Omental fat pad (tissue), 4 donors: Measurements from ENCODE around the gene AVPR2. TPM values are rescaled to one million over a fixed set of nuclear protein-coding genes. Genes with fewer than 3 reads are reported as not detected.

Experiments
- ATAC-seq: fragments of 150-250 bp; one replicate; pipeline ENCODE4 v1.9.1; 2016; ENCODE audit warnings: mild to moderate bottlenecking, moderate library complexity; ENCODE audit not compliant: low FRiP score
- DNase-seq: peaks from one replicate; pipeline ENCODE4 v3.0.0-alpha.2; 2019; ENCODE audit warnings: low spot score
- total RNA-seq, 4 donors: library from RNA; depleted of rRNA; stranded (reverse); fragments of >200 nt; gene quantifications; one replicate each; pipeline ENCODE4 v1.1.0, GENCODE V29; 2016
- TF ChIP-seq, protein P1 (sequence below), 3 donors: fragments of 450-650 bp; IDR thresholded peaks; one replicate each; pipeline ENCODE4 v1.5.1; 2016 to 2017; ENCODE audit warnings: antibody characterized with exemption in 3 of 3, mild to moderate bottlenecking in 3 of 3, moderate library complexity in 2 of 3

Gene AVPR2
- total RNA-seq, 4 donors from 2014 or later: 0.74 to 22.7 (median 3.6) TPM

DNA sequence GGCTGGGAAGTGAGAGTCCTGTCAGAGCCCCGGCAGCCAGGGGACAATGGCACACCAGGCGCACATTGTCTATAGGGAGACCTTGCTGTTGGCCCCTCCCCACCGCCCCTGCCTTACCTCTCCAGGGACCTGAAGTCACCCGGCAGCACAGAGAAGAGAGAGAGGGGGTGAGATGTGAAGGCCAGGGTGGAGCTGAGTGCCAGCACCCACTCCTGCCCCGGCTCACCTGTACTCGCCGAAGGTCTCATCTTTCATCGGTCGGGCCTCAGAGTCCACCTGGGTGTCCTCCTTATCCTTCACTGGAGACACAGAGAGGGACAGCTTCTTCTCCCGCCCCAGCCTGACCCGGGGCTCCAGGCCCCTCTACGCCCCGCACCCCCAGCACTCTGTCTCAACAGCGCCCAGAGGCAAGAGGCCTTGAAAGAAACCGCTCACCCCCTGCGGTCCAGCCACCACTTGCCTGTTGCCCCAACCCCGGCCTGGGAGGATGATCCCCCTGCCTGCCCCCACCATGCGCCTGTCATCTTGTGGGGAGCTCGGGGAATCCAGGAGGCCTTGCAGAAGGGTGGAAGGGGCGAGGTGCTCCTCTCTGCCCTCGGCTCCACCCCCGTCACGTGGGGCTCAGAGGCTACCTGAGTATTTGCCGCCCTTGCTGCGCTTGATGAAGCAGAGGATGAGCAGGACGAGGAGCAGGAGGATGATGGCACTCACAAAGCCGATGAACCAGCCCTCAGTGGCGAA lies 41.1 kb upstream of the AVPR2 start:
- ATAC-seq (no peak), DNase-seq (no peak)
- TF ChIP-seq, protein P1, sequence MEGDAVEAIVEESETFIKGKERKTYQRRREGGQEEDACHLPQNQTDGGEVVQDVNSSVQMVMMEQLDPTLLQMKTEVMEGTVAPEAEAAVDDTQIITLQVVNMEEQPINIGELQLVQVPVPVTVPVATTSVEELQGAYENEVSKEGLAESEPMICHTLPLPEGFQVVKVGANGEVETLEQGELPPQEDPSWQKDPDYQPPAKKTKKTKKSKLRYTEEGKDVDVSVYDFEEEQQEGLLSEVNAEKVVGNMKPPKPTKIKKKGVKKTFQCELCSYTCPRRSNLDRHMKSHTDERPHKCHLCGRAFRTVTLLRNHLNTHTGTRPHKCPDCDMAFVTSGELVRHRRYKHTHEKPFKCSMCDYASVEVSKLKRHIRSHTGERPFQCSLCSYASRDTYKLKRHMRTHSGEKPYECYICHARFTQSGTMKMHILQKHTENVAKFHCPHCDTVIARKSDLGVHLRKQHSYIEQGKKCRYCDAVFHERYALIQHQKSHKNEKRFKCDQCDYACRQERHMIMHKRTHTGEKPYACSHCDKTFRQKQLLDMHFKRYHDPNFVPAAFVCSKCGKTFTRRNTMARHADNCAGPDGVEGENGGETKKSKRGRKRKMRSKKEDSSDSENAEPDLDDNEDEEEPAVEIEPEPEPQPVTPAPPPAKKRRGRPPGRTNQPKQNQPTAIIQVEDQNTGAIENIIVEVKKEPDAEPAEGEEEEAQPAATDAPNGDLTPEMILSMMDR (IDR thresholded peaks at IDR 0.05): no peak

DNA sequence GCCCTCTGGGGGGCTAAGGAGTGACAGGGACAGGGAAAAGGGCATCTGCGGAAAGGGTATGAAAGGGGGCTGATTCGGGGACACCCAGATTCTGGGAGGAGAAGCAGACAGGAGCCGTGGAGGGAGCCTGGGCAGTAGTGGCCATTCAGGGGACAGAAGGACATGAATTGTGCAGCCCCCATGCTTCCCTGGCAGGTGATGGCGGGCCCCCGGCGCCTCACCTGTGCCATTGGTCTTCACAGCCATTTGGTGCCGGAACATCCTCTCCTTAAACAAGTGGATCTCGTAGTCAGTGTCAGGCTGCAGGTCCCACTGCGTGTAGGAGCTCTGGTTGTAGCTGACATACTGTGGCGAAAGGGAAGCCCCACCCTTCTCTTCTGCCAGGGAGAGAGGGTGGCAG lies 40.4 kb upstream of the AVPR2 start:
- no peak for DNase-seq

DNA sequence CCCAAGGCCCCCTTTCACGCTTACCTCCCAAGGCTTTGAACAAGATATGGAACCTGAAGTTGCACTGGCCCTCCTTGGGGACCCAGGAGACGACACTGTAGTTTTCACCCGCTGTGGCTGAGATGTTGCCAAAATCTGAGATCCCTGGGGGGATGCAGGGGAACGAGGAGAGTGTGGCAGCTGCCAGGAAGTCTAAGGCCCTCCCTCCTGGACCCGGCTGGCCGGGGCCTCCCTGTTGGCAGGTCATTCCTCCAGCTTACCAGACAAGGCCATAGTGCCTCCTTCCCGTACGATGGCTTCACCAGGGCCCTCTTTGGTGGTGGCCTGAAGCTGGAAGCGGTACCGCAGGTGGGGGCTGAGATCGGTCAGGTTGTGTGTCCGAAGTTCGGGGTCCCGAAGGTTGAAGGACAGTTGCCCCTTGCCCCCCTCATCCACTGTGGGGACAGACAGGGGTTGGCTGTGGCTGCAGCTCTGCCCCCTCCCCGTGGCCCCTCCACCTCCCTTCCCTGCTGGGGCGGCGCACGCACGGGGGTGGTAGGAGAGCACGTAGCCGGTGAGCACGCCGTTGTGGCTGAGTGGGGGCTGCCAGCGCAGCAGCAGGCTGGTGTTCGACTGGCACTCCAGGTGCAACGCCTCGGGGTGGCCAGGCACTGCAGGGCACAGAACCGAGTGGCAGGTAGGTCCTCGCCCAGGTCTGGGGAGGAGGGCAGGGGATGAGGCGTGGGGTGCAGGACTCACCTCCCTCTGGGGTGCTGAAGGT lies 39.7 kb upstream of the AVPR2 start:
- TF ChIP-seq, protein P1 (IDR thresholded peaks at IDR 0.05): no peak
- ATAC-seq (no peak), DNase-seq (no peak)

More for the DNA sequence above, 40.4 kb upstream of the AVPR2 start:
- no peak for ATAC-seq
- TF ChIP-seq, protein P1 (IDR thresholded peaks at IDR 0.05): no peak

DNA sequence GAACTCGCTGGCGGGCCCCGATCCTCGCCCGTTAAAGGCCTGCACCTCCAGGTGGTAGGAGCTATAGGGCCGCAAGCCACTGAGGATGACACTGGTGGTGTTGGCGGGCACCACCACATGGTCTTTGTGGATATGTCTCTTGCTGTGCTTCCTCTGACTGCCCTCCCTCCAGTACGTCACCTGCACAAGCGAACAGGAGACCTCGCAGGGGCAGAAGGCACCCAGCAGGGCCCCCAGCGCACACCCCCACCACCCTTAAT lies 39.2 kb upstream of the AVPR2 start:
- TF ChIP-seq, protein P1 (IDR thresholded peaks at IDR 0.05): no peak
- ATAC-seq (no peak), DNase-seq (no peak)

DNA sequence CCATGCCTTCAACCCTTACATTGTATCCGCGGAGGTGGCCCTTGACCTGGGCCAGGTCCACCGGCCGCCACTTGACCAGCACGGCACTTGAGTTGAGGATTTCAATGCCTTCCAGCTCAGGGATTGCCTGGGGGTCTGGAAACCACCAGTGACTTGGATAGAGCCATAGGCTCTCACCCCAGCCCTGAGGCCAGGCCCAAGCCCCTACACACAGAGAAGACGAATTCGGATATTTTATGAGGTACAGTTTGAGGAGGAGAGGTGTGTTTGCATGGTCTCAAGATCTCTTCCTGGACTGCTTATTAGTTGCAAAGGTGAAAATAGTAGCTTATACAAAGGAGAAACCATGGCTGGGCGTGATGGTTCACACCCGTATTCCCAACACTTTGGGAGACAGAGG lies 38.8 kb upstream of the AVPR2 start:
- TF ChIP-seq, protein P1 (IDR thresholded peaks at IDR 0.05): no peak
- DNase-seq (no peak), ATAC-seq (no peak)

DNA sequence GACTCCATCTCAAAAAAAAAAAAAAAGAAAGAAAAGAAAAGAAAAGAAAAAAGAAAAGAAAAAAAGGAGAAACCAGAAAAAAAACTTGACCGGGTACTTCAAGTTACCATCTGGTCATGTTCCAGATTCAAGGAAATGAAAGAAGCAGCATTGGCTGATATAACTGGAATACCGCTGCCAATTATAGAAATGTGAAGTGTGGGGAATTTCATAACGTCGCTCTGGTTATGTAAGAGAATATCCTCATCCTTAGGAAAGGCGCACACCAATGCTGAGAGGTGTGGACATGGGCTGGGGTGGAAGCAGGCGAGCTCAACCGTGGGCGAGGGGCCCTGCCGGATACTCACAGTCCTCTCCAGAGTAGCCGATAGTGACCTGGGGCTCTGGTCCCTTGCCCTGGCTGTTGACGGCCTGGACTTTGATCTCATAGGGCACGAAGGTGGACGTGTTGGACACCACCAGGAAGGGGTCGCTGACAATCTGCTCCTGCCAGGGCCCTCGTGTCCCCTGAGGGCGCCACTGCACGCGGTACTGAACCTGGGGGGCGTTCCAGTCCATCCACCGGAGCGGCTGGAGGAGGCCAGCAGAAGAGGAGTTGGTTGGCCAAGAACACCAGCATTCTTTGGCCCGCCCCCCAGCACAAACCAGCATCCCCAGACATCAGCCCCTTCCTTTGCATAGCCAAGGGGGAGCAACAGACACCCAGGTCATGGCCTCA lies 38.0 kb upstream of the AVPR2 start:
- TF ChIP-seq, protein P1 (IDR thresholded peaks at IDR 0.05): no peak
- DNase-seq: no peak
- no peak for ATAC-seq
